Measurements from ENCODE around the gene RPS14. TPM values are rescaled to one million over a fixed set of nuclear protein-coding genes. Genes with fewer than 3 reads are reported as not detected.

Gene RPS14
- total RNA-seq, result 4,086 and 4,865 TPM in 2 replicates

GRCh38 chr5:150449517-150450339, at the start of gene RPS14:
RPS14 (minus strand) TSS chr5:150449739; CDS start chr5:150447733, 2,006 bp downstream.
- Mint-ChIP-seq H3K27ac (peak within 1 kb of the TSS; percentile 100), H3K27me3 (no peaks in the 10 kb centered on the region), H3K4me3 (peak within 1 kb of the TSS; percentile 100), H3K4me1 (peaks cover 43% of the 10 kb centered on the region), H3K36me3 (ENCODE audit: low read depth) (peaks cover 53% of the 10 kb centered on the region), H3K9me3 (no peaks in the 10 kb centered on the region)
- ChIA-PET CTCF (interaction anchor here (0.7 to 2.0 kb wide), 9 partner anchors 9 to 74 kb away, joined by 3 to 21 read pairs (median 5); no protein-coding TSS in a partner anchor), POLR2A (interaction anchor here (0.5 to 5.3 kb wide), 41 partner anchors 9 to 1321 kb away, joined by 3 to 125 read pairs (median 5); partner anchors contain the start of genes CCDC69, CD74, DCTN4 and G3BP1)
- peak; percentile 53 for TF ChIP-seq CTCF (IDR thresholded peaks at IDR 0.05)
- intact Hi-C loops (cut with micrococcal nuclease), result loop anchor here (1.0 to 5.0 kb wide), 8 partner anchors 38 to 309 kb away; partner anchors contain the start of genes RBM22 and TCOF1
- ATAC-seq (ENCODE audit: low read depth), result peak; percentile 93
- DNase-seq, result peak; percentile 91

DNA sequence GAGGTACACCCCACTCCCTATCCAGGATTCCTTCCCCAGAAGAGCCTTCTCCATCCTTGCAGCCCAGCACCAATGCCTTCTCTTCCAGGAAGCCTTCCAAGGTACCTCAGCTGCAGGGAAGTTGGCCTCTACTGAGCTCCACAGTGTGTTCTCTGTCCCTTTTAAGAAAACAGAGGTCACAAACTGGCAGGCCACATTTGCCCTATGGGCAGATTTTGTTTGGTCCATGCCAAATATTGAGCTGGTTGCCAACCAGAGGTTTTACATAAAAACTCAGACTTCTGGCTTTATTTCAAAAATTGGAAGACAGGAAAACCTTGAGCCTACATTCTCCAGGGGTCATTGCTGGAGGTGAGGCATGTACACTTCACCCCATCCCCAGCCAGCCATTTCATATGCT, 49.4 kb upstream of the RPS14 start:
- Mint-ChIP-seq H3K36me3 (ENCODE audit: low read depth) (no peaks in the 10 kb centered on the region), H3K4me3 (no peak overlapping the region), H3K9me3 (no peaks in the 10 kb centered on the region), H3K4me1 (peaks cover 14% of the 10 kb centered on the region), H3K27me3 (no peaks in the 10 kb centered on the region), H3K27ac (no peak overlapping the region)
- DNase-seq (no peak), ATAC-seq (ENCODE audit: low read depth) (no peak)
- intact Hi-C loops (cut with micrococcal nuclease), result no loop called here
- ChIA-PET CTCF (no interaction called here), POLR2A (interaction anchor here (0.8 kb wide), 1 partner anchor 9 kb away, joined by 3 read pairs; no protein-coding TSS in a partner anchor)
- no peak for TF ChIP-seq CTCF (IDR thresholded peaks at IDR 0.05)

- no peak for ATAC-seq (ENCODE audit: low read depth)
- Mint-ChIP-seq H3K4me1 (peaks cover 14% of the 10 kb centered on the region), H3K36me3 (ENCODE audit: low read depth) (no peaks in the 10 kb centered on the region), H3K27me3 (no peaks in the 10 kb centered on the region), H3K27ac (no peak overlapping the region), H3K9me3 (no peaks in the 10 kb centered on the region), H3K4me3 (no peak overlapping the region)
- CTCF ChIA-PET, result no interaction called here
- DNase-seq, result no peak
- no peak for TF ChIP-seq CTCF (IDR thresholded peaks at IDR 0.05)
- POLR2A ChIA-PET, result no interaction called here
- intact Hi-C loops (cut with micrococcal nuclease), result no loop called here
Measured at GRCh38 chr5:150498501-150498900, 49.0 kb upstream of the RPS14 start.

DNA sequence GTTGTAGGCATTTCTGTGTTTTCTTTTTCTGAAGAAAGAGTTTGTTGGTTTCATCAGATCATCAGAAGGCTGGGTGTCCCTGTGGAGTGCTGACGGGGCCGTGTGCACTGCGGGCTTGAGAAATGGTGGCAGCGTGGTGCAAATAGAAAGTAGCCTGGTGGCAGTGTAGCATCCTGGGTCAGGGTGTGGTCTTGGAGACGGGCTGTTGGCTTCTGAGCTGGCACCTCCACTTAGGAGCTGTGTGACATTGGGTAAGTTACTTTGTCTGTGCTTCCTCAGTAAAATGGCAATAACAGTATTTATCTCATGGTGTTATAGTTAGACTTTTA, 48.4 kb upstream of the RPS14 start:
- ATAC-seq (ENCODE audit: low read depth) (no peak), DNase-seq (no peak)
- intact Hi-C loops (cut with micrococcal nuclease), result no loop called here
- no peaks in the 10 kb centered on the region for H3K27me3 Mint-ChIP-seq
- peaks cover 14% of the 10 kb centered on the region for H3K4me1 Mint-ChIP-seq
- CTCF ChIA-PET, result no interaction called here
- H3K36me3 Mint-ChIP-seq (ENCODE audit: low read depth), result no peaks in the 10 kb centered on the region
- POLR2A ChIA-PET, result no interaction called here
- H3K9me3 Mint-ChIP-seq, result no peaks in the 10 kb centered on the region
- no peak overlapping the region for H3K27ac Mint-ChIP-seq
- TF ChIP-seq CTCF (IDR thresholded peaks at IDR 0.05), result no peak
- H3K4me3 Mint-ChIP-seq, result no peak overlapping the region

- intact Hi-C loops (cut with micrococcal nuclease), result no loop called here
- Mint-ChIP-seq H3K4me1 (peaks cover 14% of the 10 kb centered on the region), H3K27me3 (no peaks in the 10 kb centered on the region), H3K36me3 (ENCODE audit: low read depth) (no peaks in the 10 kb centered on the region), H3K9me3 (no peaks in the 10 kb centered on the region), H3K4me3 (no peak overlapping the region), H3K27ac (no peak overlapping the region)
- ATAC-seq (ENCODE audit: low read depth), result no peak
- no peak for DNase-seq
- POLR2A ChIA-PET, result no interaction called here
- CTCF ChIA-PET, result no interaction called here
- no peak for TF ChIP-seq CTCF (IDR thresholded peaks at IDR 0.05)
Measured at GRCh38 chr5:150497274-150497988, 47.9 kb upstream of the RPS14 start.

Measured in activated B cell treated with CpG ODN at 0.5 μM for 24 hours (primary cell).